CD4-positive, alpha-beta T cell (primary cell): ENCODE results near the gene TMEM132C. TPM values are rescaled to one million over a fixed set of nuclear protein-coding genes. Genes with fewer than 3 reads are reported as not detected.

Source experiments
- ATAC-seq: fragments of 200-7000 bp; cut with Tn5 transposase; one replicate; pipeline ENCODE4 v1.10.0; 2022; ENCODE audit warnings: mild to moderate bottlenecking; ENCODE audit not compliant: poor library complexity
- CTCF ChIA-PET: fragments of 350-600 bp; sonication (Branson Sonifier 250); formaldehyde crosslinking; loops from one replicate; lab custom pipeline; 2021; ENCODE audit warnings: antibody characterized with exemption, inconsistent platforms; lab: Charles Lee
- POLR2A ChIA-PET: fragments of 350-600 bp; sonication (Branson Sonifier 250); formaldehyde crosslinking; loops from one replicate; lab custom pipeline; 2021; ENCODE audit warnings: antibody characterized with exemption, inconsistent platforms; lab: Charles Lee
- DNase-seq, 14 experiments: peaks; one replicate each; pipeline ENCODE4 v3.0.0-alpha.2; 2013 to 2020; ENCODE audit warnings: mixed read lengths in 2 of 14
- H3K27ac ChIP-seq, 2 donors: one replicate each; pipeline versions ENCODE4 v1.5.1 to v1.7.0; 2013; ENCODE audit warnings: low read length in 2 of 2, low read depth in 1 of 2, mild to moderate bottlenecking in 1 of 2
- H3K27me3 ChIP-seq, 2 experiments: 1 replicate in 1 of 2; 2 replicates in 1 of 2; pipeline versions ENCODE4 v1.6.1 to v1.7.0; 2013; ENCODE audit warnings: low read length in 2 of 2, control low read depth in 1 of 2, mild to moderate bottlenecking in 1 of 2, moderate library complexity in 1 of 2; ENCODE audit not compliant: insufficient read depth in 2 of 2, control insufficient read depth in 1 of 2
- H3K36me3 ChIP-seq: one replicate; pipeline ENCODE4 v1.6.1; 2013; ENCODE audit warnings: low read length, control low read depth; ENCODE audit not compliant: insufficient read depth
- H3K4me1 ChIP-seq: one replicate; pipeline ENCODE4 v1.6.1; 2013; ENCODE audit warnings: low read length, control low read depth; ENCODE audit not compliant: insufficient read depth
- H3K4me3 ChIP-seq: one replicate; pipeline ENCODE4 v1.5.1; 2013; ENCODE audit warnings: mild to moderate bottlenecking, low read length, moderate library complexity
- H3K9me3 ChIP-seq, 2 experiments: 1 replicate in 1 of 2; 2 replicates in 1 of 2; pipeline versions ENCODE4 v1.6.1 to v1.7.0; 2013; ENCODE audit warnings: low read length in 2 of 2, mild to moderate bottlenecking in 2 of 2, control low read depth in 1 of 2, moderate library complexity in 1 of 2; ENCODE audit not compliant: control insufficient read depth in 1 of 2, insufficient read depth in 1 of 2
- H3K27ac Mint-ChIP-seq: one replicate; pipeline ENCODE4 v1.8.0; 2020; ENCODE audit warnings: mixed read lengths
- H3K27me3 Mint-ChIP-seq: one replicate; pipeline ENCODE4 v1.8.0; 2021; ENCODE audit warnings: mixed read lengths
- H3K36me3 Mint-ChIP-seq: one replicate; pipeline ENCODE4 v1.8.0; 2021; ENCODE audit warnings: low read depth, mixed read lengths
- H3K4me1 Mint-ChIP-seq: one replicate; pipeline ENCODE4 v1.8.0; 2021; ENCODE audit warnings: low read depth, mixed read lengths
- H3K4me3 Mint-ChIP-seq: one replicate; pipeline ENCODE4 v1.8.0; 2020; ENCODE audit warnings: mild to moderate bottlenecking, mixed read lengths
- H3K9me3 Mint-ChIP-seq: one replicate; pipeline ENCODE4 v1.8.0; 2020; ENCODE audit warnings: mixed read lengths
- intact Hi-C, 2 experiments: fragments of 100-400 bp; cut with DNase I in 1 of 2; cut with micrococcal nuclease in 1 of 2; formaldehyde crosslinking; loops; one replicate each; pipeline versions ENCODE4 v1.15.1 to v1.9.0; 2023 to 2025; cut with DNase I, micrococcal nuclease
- microRNA-seq: library from miRNA; unstranded; fragments of <30 nt; microRNA quantifications from one replicate; pipeline ENCODE4 v1.2.0, GENCODE V29; 2021; ENCODE audit warnings: borderline microRNAs expressed, borderline replicate concordance
- total RNA-seq, 174 experiments: library from RNA in 2 of 174; stranded (reverse) in 2 of 174; gene quantifications; one replicate each; pipeline ENCODE4 v1.2.3 and lab custom pipeline; 2021 to 2026
- TF ChIP-seq, protein P1 (sequence below): fragments of 200-600 bp; IDR thresholded peaks from one replicate; pipeline ENCODE4 v1.8.0; 2022; ENCODE audit warnings: antibody characterized with exemption, mild to moderate bottlenecking

The TMEM132C gene
- total RNA-seq, 2 experiments from 2014 or later: not detected

DNA sequence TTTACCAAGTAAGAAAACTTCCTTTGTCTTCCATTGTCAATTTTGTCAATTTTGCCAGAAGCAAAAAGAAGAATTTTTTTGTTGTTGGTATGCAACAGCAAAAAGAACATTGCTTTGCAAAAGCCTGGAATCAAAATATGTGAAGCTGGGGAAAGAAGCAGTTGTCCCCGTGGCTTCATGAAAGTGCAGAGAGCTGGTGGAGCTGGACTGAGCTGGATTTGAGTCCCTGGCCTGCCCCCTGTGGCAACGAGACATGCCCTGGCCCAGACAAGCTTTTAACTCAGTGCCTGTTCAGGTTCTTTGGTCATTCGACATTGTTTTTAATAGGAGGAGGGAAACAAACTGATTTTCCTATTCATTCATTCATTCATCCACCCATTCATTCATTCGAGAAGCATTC, 486.5 kb downstream of the TMEM132C start:
- intact Hi-C loops: no loop called here
- Histone ChIP-seq H3K4me3 (no peak overlapping the region), H3K27me3 (no peaks in the 10 kb centered on the region), H3K36me3 (no peaks in the 10 kb centered on the region), H3K9me3 (peaks cover 0 to 4% of the 10 kb centered on the region in 2 experiments), H3K4me1 (no peaks in the 10 kb centered on the region), H3K27ac (no peak overlapping the region)
- H3K36me3 Mint-ChIP-seq: no peaks in the 10 kb centered on the region
- TF ChIP-seq, protein P1, sequence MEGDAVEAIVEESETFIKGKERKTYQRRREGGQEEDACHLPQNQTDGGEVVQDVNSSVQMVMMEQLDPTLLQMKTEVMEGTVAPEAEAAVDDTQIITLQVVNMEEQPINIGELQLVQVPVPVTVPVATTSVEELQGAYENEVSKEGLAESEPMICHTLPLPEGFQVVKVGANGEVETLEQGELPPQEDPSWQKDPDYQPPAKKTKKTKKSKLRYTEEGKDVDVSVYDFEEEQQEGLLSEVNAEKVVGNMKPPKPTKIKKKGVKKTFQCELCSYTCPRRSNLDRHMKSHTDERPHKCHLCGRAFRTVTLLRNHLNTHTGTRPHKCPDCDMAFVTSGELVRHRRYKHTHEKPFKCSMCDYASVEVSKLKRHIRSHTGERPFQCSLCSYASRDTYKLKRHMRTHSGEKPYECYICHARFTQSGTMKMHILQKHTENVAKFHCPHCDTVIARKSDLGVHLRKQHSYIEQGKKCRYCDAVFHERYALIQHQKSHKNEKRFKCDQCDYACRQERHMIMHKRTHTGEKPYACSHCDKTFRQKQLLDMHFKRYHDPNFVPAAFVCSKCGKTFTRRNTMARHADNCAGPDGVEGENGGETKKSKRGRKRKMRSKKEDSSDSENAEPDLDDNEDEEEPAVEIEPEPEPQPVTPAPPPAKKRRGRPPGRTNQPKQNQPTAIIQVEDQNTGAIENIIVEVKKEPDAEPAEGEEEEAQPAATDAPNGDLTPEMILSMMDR: no peak
- no peaks in the 10 kb centered on the region for H3K9me3 Mint-ChIP-seq
- H3K27me3 Mint-ChIP-seq: no peaks in the 10 kb centered on the region
- H3K4me1 Mint-ChIP-seq: no peaks in the 10 kb centered on the region
- no peak overlapping the region for H3K4me3 Mint-ChIP-seq
- CTCF ChIA-PET: no interaction called here
- POLR2A ChIA-PET: no interaction called here
- no peak for ATAC-seq
- no peak for DNase-seq
- H3K27ac Mint-ChIP-seq: no peak overlapping the region

DNA sequence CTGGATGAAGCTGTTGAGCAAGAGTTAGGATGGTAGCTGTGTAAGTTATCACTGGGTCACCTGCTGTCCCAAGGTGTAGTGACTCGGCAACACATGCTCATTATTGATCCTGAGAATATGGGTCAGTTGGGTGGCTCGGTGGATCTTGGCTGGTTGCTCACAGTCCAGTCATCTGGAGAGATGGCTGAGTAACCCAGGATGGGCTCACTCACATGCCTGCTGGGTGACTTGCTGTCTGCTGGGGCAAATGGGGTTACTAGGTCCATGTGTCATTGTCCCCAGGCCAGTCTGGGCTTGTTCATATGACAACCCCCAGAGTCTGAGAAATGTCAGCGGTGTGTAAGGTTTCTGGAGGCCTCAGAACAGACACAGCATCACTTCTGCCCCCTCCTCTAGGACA, 487.3 kb downstream of the TMEM132C start:
- no peak for ATAC-seq
- Mint-ChIP-seq H3K4me1 (no peaks in the 10 kb centered on the region), H3K36me3 (no peaks in the 10 kb centered on the region), H3K27ac (no peak overlapping the region), H3K27me3 (no peaks in the 10 kb centered on the region), H3K9me3 (no peaks in the 10 kb centered on the region), H3K4me3 (no peak overlapping the region)
- no peak overlapping the region for H3K27ac ChIP-seq
- H3K36me3 ChIP-seq: no peaks in the 10 kb centered on the region
- H3K4me1 ChIP-seq: no peaks in the 10 kb centered on the region
- no peak overlapping the region for H3K4me3 ChIP-seq
- CTCF ChIA-PET: no interaction called here
- H3K9me3 ChIP-seq: no peaks in the 10 kb centered on the region
- H3K27me3 ChIP-seq: no peaks in the 10 kb centered on the region
- TF ChIP-seq, protein P1: no peak
- intact Hi-C loops: no loop called here
- DNase-seq: no peak
- POLR2A ChIA-PET: no interaction called here

DNA sequence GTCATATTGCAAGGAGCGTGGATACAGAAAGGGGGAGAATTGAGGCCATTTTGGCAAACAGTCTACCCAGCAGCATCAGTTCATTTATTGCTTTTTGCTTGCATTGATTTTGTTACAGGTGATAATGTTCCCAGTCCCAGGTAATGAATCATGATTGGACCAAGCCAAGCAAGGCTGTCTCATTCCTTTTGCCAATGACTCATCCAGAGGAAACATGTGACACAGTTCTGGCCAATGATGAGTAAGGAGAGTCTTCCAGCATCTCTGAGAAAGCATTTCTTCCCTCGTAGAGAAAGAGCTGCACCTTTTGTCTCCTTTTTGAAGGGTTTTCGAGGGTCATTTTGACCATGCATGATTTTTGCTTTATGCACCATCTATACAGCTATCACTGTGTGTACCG, 488.6 kb downstream of the TMEM132C start:
- Histone ChIP-seq H3K36me3 (no peaks in the 10 kb centered on the region), H3K4me3 (no peak overlapping the region), H3K9me3 (no peaks in the 10 kb centered on the region), H3K4me1 (no peaks in the 10 kb centered on the region), H3K27me3 (no peaks in the 10 kb centered on the region), H3K27ac (no peak overlapping the region)
- Mint-ChIP-seq H3K4me1 (no peaks in the 10 kb centered on the region), H3K27me3 (no peaks in the 10 kb centered on the region), H3K36me3 (no peaks in the 10 kb centered on the region), H3K9me3 (no peaks in the 10 kb centered on the region), H3K27ac (no peak overlapping the region), H3K4me3 (no peak overlapping the region)
- ATAC-seq (no peak), DNase-seq (no peak)
- POLR2A ChIA-PET: no interaction called here
- intact Hi-C loops: no loop called here
- TF ChIP-seq, protein P1: no peak
- CTCF ChIA-PET: no interaction called here

Small RNA genes within 50 kb of the gene (microRNA-seq; reads per million reads assigned to microRNA genes)
- gene MIR3612: not detected
- not detected for gene MIR4419B
